ENCODE measurements around the gene KPNB1. TPM values are rescaled to one million over a fixed set of nuclear protein-coding genes. Genes with fewer than 3 reads are reported as not detected.
A peak's percentile ranks its signal among the peaks of the same experiment; 100 is the strongest.

The KPNB1 gene
- total RNA-seq, 1 donor: 443 TPM

DNA sequence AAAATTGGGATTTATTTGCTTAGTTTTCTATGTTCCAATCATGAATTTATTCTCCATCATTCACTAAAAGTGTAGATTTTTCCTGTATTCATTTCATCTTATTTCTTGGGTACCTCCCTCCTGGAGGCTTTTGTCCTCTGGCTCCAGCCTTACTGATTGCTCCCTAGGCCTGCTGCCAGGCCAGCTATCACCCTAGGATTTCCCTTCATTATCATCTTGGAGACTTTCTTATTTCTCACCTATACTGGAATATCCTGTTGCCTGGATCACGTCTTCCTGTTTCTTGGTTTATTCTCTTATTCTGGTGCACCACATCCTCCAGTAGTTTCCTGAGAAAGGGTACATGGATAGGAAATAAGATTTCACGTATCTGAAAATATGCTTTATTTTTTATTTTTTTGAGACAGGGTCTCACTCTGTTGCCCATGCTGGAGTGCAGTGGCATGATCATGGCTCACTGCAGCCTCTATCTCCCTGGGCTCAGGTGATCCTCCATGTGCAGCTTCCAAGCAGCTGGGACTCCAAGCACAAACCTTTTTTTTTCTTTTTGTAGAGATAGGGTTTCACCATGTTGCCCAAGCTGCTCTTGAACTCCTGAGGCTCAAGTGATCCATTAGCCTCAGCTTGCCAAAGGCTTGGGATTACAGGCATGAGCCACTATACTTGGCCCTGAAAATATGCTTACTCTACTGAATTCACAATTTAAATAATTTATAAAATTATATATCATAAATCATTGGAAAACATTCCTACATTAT is 13.3 kb upstream of the KPNB1 start:
- DNase-seq (ENCODE audit: low read depth): no peak
- TF ChIP-seq, protein P1, sequence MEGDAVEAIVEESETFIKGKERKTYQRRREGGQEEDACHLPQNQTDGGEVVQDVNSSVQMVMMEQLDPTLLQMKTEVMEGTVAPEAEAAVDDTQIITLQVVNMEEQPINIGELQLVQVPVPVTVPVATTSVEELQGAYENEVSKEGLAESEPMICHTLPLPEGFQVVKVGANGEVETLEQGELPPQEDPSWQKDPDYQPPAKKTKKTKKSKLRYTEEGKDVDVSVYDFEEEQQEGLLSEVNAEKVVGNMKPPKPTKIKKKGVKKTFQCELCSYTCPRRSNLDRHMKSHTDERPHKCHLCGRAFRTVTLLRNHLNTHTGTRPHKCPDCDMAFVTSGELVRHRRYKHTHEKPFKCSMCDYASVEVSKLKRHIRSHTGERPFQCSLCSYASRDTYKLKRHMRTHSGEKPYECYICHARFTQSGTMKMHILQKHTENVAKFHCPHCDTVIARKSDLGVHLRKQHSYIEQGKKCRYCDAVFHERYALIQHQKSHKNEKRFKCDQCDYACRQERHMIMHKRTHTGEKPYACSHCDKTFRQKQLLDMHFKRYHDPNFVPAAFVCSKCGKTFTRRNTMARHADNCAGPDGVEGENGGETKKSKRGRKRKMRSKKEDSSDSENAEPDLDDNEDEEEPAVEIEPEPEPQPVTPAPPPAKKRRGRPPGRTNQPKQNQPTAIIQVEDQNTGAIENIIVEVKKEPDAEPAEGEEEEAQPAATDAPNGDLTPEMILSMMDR (IDR thresholded peaks at IDR 0.05; ENCODE audit: insufficient read depth, low read depth, low read length): no peak

DNA sequence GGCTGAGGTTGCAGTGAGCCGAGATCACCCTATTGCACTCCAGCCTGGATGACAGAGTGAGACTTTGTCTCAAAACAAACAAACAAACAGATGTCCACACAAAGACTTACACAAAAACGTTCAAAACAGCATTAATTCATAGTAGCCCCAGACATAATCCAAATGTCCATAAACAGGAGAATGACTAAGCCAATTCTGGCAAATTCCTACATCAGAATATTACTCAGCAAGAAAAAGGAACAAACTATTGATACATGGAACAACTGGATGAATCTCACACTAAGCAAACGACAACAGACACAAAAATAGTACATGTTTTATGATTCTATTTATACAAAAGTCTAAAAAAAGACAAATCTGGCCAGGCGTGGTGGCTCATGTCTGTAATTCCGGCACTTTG is 10.8 kb upstream of the KPNB1 start:
- DNase-seq (ENCODE audit: low read depth): no peak
- H3K4me3 ChIP-seq (ENCODE audit: low read depth, low read length): no peak overlapping the region
- TF ChIP-seq, protein P1 (IDR thresholded peaks at IDR 0.05; ENCODE audit: insufficient read depth, low read depth, low read length): no peak

More for the DNA sequence above, 13.3 kb upstream of the KPNB1 start:
- no peak overlapping the region for H3K4me3 ChIP-seq (ENCODE audit: low read depth, low read length)

DNA sequence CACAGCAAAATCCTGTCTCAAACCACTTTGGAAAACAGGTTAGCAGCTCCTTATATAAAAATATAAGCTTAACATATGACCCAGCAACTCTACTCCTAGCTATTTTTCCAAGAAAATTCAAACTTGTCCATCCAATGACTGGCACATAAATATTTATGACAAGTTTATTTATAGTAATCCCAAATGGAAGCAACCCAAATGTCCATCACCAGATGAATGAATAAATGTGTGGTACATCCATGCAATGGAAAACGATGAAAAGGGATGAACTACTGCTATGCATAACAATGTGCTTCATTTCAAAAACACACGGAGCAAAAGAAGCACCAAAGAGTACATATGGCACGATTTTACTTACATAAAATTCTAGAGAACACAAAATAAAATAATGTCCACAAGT is 9.6 kb upstream of the KPNB1 start:
- TF ChIP-seq, protein P1 (IDR thresholded peaks at IDR 0.05; ENCODE audit: insufficient read depth, low read depth, low read length): no peak
- DNase-seq (ENCODE audit: low read depth): no peak
- H3K4me3 ChIP-seq (ENCODE audit: low read depth, low read length): no peak overlapping the region

DNA sequence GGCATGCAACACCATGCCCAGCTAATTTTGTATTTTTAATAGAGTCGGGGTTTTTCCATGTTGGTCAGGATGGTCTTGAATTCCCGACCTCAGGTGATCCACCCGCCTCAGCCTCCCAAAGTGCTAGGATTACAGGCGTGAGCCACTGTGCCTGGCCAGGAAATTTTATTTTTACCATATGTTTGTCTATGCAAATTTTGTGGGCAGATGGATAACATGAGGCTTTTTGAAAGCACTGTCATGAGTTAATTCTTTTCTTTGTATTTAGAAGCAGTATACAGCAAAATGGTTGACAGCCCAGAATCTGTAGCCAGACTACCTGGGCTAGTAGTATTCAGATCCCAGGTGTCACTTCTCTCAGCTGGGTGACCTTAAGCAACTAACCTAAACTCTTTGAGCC is 8.5 kb upstream of the KPNB1 start:
- TF ChIP-seq, protein P1 (IDR thresholded peaks at IDR 0.05; ENCODE audit: insufficient read depth, low read depth, low read length): no peak
- DNase-seq (ENCODE audit: low read depth): no peak
- no peak overlapping the region for H3K4me3 ChIP-seq (ENCODE audit: low read depth, low read length)

DNA sequence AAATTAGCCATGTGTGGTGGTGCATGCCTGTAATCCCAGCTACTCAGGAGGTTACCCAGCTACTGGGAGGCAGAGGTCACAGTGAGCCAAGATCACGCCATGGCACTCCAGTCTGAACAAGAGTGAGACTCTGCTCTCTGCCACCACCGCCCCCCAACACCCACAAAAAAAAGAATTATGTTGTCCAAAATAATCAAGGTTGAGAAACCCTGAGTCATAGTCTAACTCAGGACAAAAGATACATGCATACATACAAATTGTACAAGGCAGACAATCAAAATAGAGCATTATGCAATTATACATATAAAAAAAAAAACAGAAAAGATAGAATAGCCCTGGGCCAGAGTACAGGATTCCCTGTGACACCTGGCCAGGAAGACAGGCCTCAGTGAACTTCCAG is 6.6 kb upstream of the KPNB1 start:
- TF ChIP-seq, protein P1 (IDR thresholded peaks at IDR 0.05; ENCODE audit: insufficient read depth, low read depth, low read length): no peak
- DNase-seq (ENCODE audit: low read depth): no peak
- H3K4me3 ChIP-seq (ENCODE audit: low read depth, low read length): no peak overlapping the region

DNA sequence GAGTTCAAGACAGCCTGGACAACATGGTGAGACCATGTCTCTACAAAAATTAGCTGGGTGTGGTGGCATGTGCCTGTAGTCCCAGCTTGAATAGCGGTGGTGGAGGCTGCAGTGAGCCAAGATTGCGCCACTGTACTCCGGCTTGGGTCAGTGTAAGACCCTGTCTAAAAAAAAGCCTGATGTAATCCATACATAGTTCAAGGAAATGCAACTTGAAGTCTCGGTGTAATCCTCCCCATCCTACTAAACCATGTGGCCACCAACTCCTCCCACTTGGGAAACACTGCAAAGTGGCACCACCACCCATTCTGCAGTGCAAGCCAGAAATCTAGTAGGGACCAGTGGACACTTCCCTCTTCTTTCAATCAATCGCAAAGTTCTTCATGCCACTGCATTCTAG is 5.4 kb upstream of the KPNB1 start:
- TF ChIP-seq, protein P1 (IDR thresholded peaks at IDR 0.05; ENCODE audit: insufficient read depth, low read depth, low read length): no peak
- H3K4me3 ChIP-seq (ENCODE audit: low read depth, low read length): no peak overlapping the region
- peak; percentile 83 for DNase-seq (ENCODE audit: low read depth)
